Gastroesophageal sphincter (tissue), 4 donors: ENCODE results near the gene TEX264. TPM values are rescaled to one million over a fixed set of nuclear protein-coding genes. Genes with fewer than 3 reads are reported as not detected.

Source experiments
- ATAC-seq: fragments of 150-250 bp; one replicate; pipeline ENCODE4 v1.9.1; 2016; ENCODE audit warnings: mild to moderate bottlenecking, moderate library complexity
- H3K27ac ChIP-seq, 4 donors: fragments of 200-600 bp; sonication (generic) in 3 of 4; 1 replicate in 3 of 4; 2 replicates in 1 of 4; pipeline ENCODE4 v1.5.1; 2016 to 2019
- H3K27me3 ChIP-seq: fragments of 200-600 bp; sonication (generic); one replicate; pipeline ENCODE4 v1.5.1; 2019
- H3K36me3 ChIP-seq, 2 donors: fragments of 200-600 bp; sonication (generic); one replicate each; pipeline ENCODE4 v1.5.1; 2019; ENCODE audit warnings: control low read depth in 1 of 2
- H3K4me1 ChIP-seq, 3 donors: fragments of 200-600 bp; sonication (generic); 1 replicate in 2 of 3; 2 replicates in 1 of 3; pipeline ENCODE4 v1.5.1; 2016 to 2019; ENCODE audit warnings: control low read depth in 2 of 3
- H3K4me3 ChIP-seq, 2 donors: fragments of 200-600 bp; sonication (generic); one replicate each; pipeline ENCODE4 v1.5.1; 2019; ENCODE audit warnings: mild to moderate bottlenecking in 1 of 2, moderate library complexity in 1 of 2
- H3K9me3 ChIP-seq, 3 donors: fragments of 200-600 bp; sonication (generic); one replicate each; pipeline ENCODE4 v1.5.1; 2017 to 2019; ENCODE audit warnings: control low read depth in 2 of 3
- CTCF ChIP-seq, 4 experiments: fragments of 200-600 bp in 2 of 4; fragments of 450-650 bp in 2 of 4; sonication (generic) in 1 of 4; IDR thresholded peaks; one replicate each; pipeline ENCODE4 v1.5.1; 2017 to 2019; ENCODE audit warnings: antibody characterized with exemption in 4 of 4, mild to moderate bottlenecking in 2 of 4, moderate library complexity in 2 of 4
- EP300 ChIP-seq: sonication (generic); formaldehyde crosslinking; IDR thresholded peaks from one replicate; pipeline ENCODE4 v1.6.1; 2017; ENCODE audit warnings: antibody characterized with exemption, mild to moderate bottlenecking
- POLR2A ChIP-seq, 2 donors: fragments of 450-650 bp; IDR thresholded peaks; one replicate each; pipeline ENCODE4 v1.6.1; 2017; ENCODE audit warnings: antibody characterized with exemption in 2 of 2, mild to moderate bottlenecking in 2 of 2, moderate library complexity in 1 of 2
- POLR2AphosphoS5 ChIP-seq: sonication (generic); formaldehyde crosslinking; IDR thresholded peaks from one replicate; pipeline ENCODE4 v1.6.1; 2017; ENCODE audit warnings: antibody characterized with exemption
- WGBS, 2 donors: methylation state at CpG; one replicate each; pipeline ENCODE4 v1.1.5; 2018; ENCODE audit warnings: low coverage in 1 of 2; 5-methylcytosine and 5-hydroxymethylcytosine counted together
- total RNA-seq, 4 donors: library from RNA; depleted of rRNA; stranded (reverse); fragments of >200 nt; gene quantifications; one replicate each; pipeline ENCODE4 v1.1.0, GENCODE V29; 2016

The TEX264 gene
- total RNA-seq: 10 to 100 TPM; 43.9 to 67.5 (median 51.4) TPM

GRCh38 chr3:51670823-51671733, at the start of gene TEX264:
Gene TEX264 (plus strand): TSS chr3:51671252. CDS start chr3:51674305, 3,053 bp downstream.
- TF ChIP-seq CTCF (IDR thresholded peaks at IDR 0.05) (peak in 1 of 4 experiments; percentile 20), POLR2AphosphoS5 (peak; percentile 66), EP300 (no peak), POLR2A (IDR thresholded peaks at IDR 0.05) (peak; percentile 87 to 88)
- H3K9me3 ChIP-seq: no peaks in the 10 kb centered on the region
- WGBS, 2 donors: 8% methylated on average over 8 of the region's 81 CpGs; no CpG with 5 or more reads in 1 of the 2 donors
- ATAC-seq: peak; percentile 90
- H3K27me3 ChIP-seq: no peaks in the 10 kb centered on the region
- peaks cover 0 to 67% (median 22%) of the 10 kb centered on the region in 3 donors for H3K4me1 ChIP-seq
- H3K36me3 ChIP-seq: peaks cover 0 to 20% of the 10 kb centered on the region in 2 donors
- peak within 1 kb of the TSS; percentile 95 to 97 for H3K4me3 ChIP-seq
- H3K27ac ChIP-seq: peak within 1 kb of the TSS; percentile 91 to 94 (median 94)

GRCh38 chr3:51622413-51622812, 48.6 kb upstream of the TEX264 start:
- WGBS, 2 donors: 71 to 89% methylated on average over 1 to 2 of the region's 3 CpGs
- no peak overlapping the region for H3K4me3 ChIP-seq
- no peak for TF ChIP-seq EP300
- no peak for TF ChIP-seq POLR2AphosphoS5
- no peak for TF ChIP-seq CTCF (IDR thresholded peaks at IDR 0.05)
- no peak for TF ChIP-seq POLR2A (IDR thresholded peaks at IDR 0.05)
- H3K36me3 ChIP-seq: peaks cover 0 to 1% of the 10 kb centered on the region in 2 donors
- peaks cover 10 to 61% (median 12%) of the 10 kb centered on the region in 3 donors for H3K4me1 ChIP-seq
- ATAC-seq: no peak
- no peaks in the 10 kb centered on the region for H3K9me3 ChIP-seq
- H3K27me3 ChIP-seq: no peaks in the 10 kb centered on the region
- H3K27ac ChIP-seq: peak overlapping the region; percentile 64 to 79 (median 73)

- Histone ChIP-seq H3K9me3 (no peaks in the 10 kb centered on the region), H3K4me3 (no peak overlapping the region), H3K27ac (peak overlapping the region in 3 of 4 donors; percentile 64 to 79 (median 76)), H3K36me3 (peaks cover 0 to 6% of the 10 kb centered on the region in 2 donors), H3K27me3 (no peaks in the 10 kb centered on the region), H3K4me1 (peaks cover 10 to 56% (median 12%) of the 10 kb centered on the region in 3 donors)
- 61 to 75% methylated on average over 3 to 4 of the region's 4 CpGs for WGBS, 2 donors
- ATAC-seq: no peak
- TF ChIP-seq POLR2AphosphoS5: no peak
- TF ChIP-seq POLR2A (IDR thresholded peaks at IDR 0.05): no peak
- no peak for TF ChIP-seq EP300
- TF ChIP-seq CTCF (IDR thresholded peaks at IDR 0.05): no peak
Observed at GRCh38 chr3:51622868-51623267, 48.2 kb upstream of the TEX264 start.

GRCh38 chr3:51630513-51630912, 40.5 kb upstream of the TEX264 start:
- H3K27ac ChIP-seq: no peak overlapping the region
- H3K36me3 ChIP-seq: peaks cover 0 to 81% of the 10 kb centered on the region in 2 donors
- 91 to 92% methylated on average over 4 of the region's 4 CpGs for WGBS, 2 donors
- no peak overlapping the region for H3K4me3 ChIP-seq
- H3K27me3 ChIP-seq: no peaks in the 10 kb centered on the region
- H3K9me3 ChIP-seq: no peaks in the 10 kb centered on the region
- H3K4me1 ChIP-seq: no peaks in the 10 kb centered on the region
- ATAC-seq: no peak
- TF ChIP-seq CTCF (IDR thresholded peaks at IDR 0.05): no peak
- no peak for TF ChIP-seq POLR2AphosphoS5
- TF ChIP-seq EP300: no peak
- no peak for TF ChIP-seq POLR2A (IDR thresholded peaks at IDR 0.05)
